Panc1 (cell line): ENCODE data around the gene ANKRD29. TPM values are rescaled to one million over a fixed set of nuclear protein-coding genes. Genes with fewer than 3 reads are reported as not detected.

Source experiments
- ATAC-seq: fragments of 200-7000 bp; cut with Tn5 transposase; 2 replicates; pipeline ENCODE4 v1.9.1; 2020; ENCODE audit warnings: mild to moderate bottlenecking, moderate library complexity
- BruUV-seq: library from RNA; stranded (reverse); fragments of 400-500 nt; replicated peaks from 2 replicates; lab custom pipeline; 2021; lab: Mats Ljungman, UMichigan
- CTCF ChIA-PET: fragments of 300-600 bp; sonication (Branson Sonifier 250); formaldehyde crosslinking; loops from one replicate; lab custom pipeline; 2022; ENCODE audit warnings: antibody characterized with exemption; lab: Charles Lee
- POLR2A ChIA-PET: fragments of 300-600 bp; sonication (Branson Sonifier 250); formaldehyde crosslinking; loops from one replicate; lab custom pipeline; 2022; ENCODE audit warnings: antibody characterized with exemption; lab: Charles Lee
- DNase-seq: peaks from one replicate; pipeline ENCODE4 v3.0.0-alpha.2; 2010; ENCODE audit warnings: low read depth, low spot score
- H3K27ac ChIP-seq: 2 replicates; pipeline ENCODE4 v1.5.1; 2011; ENCODE audit warnings: mild to moderate bottlenecking, low read length, inconsistent platforms
- H3K27me3 ChIP-seq: fragments of 200-500 bp; sonication (Bioruptor generic); 2 replicates; pipeline ENCODE4 v1.6.0; 2014; ENCODE audit warnings: low read length, inconsistent platforms; ENCODE audit not compliant: control insufficient read depth, insufficient read depth
- H3K36me3 ChIP-seq: fragments of 200-500 bp; sonication (Bioruptor generic); 2 replicates; pipeline ENCODE4 v1.5.1; 2014; ENCODE audit warnings: inconsistent platforms, mild to moderate bottlenecking, low read length, moderate library complexity; ENCODE audit not compliant: control insufficient read depth, insufficient read depth
- H3K4me1 ChIP-seq: 2 replicates; pipeline ENCODE4 v1.5.1; 2011; ENCODE audit warnings: inconsistent platforms, mild to moderate bottlenecking, low read length, moderate library complexity; ENCODE audit not compliant: control insufficient read depth, insufficient read depth
- H3K4me3 ChIP-seq, 2 experiments: 2 replicates each; pipeline ENCODE4 v1.5.1; 2011 to 2012; ENCODE audit warnings: low read depth in 2 of 2, low read length in 2 of 2, mild to moderate bottlenecking in 2 of 2, inconsistent platforms in 1 of 2, moderate library complexity in 1 of 2
- H3K9me3 ChIP-seq: fragments of 200-500 bp; sonication (Bioruptor generic); 2 replicates; pipeline ENCODE4 v1.5.1; 2014; ENCODE audit warnings: low read depth, mild to moderate bottlenecking, inconsistent platforms, low read length, moderate library complexity; ENCODE audit not compliant: control insufficient read depth, insufficient read depth
- POLR2AphosphoS5 ChIP-seq: IDR thresholded peaks from 2 replicates; pipeline ENCODE4 v1.6.1; 2012; ENCODE audit warnings: mild to moderate bottlenecking, low read depth, low read length, moderate library complexity
- SIN3A ChIP-seq: IDR thresholded peaks from 2 replicates; pipeline ENCODE4 v1.6.1; 2012; ENCODE audit warnings: low read depth, mild to moderate bottlenecking, low read length, moderate library complexity, borderline replicate concordance; ENCODE audit not compliant: insufficient read depth
- TCF7L2 ChIP-seq: IDR thresholded peaks from 2 replicates; pipeline ENCODE4 v1.6.1; 2011; ENCODE audit warnings: mild to moderate bottlenecking, low read depth, low read length, inconsistent platforms
- in situ Hi-C: cut with HindIII; loops from 2 replicates; pipeline ENCODE4 v1.10.0; 2016; ENCODE audit warnings: low sequenced_read_pairs, low pct_unique_long_range_greater_than_20kb
- intact Hi-C: fragments of 100-400 bp; cut with micrococcal nuclease; formaldehyde crosslinking; loops from one replicate; pipeline ENCODE4 v1.10.0; 2022; ENCODE audit not compliant: unreplicated experiment
- total RNA-seq: library from RNA; stranded (reverse); gene quantifications from one replicate; pipeline ENCODE4 v1.2.1, GENCODE V29; 2021; ENCODE audit not compliant: unreplicated experiment
- TF ChIP-seq, protein P1 (sequence below): fragments of 450-650 bp; IDR thresholded peaks from 2 replicates; pipeline ENCODE4 v1.5.1; 2017; ENCODE audit warnings: mild to moderate bottlenecking
- TF ChIP-seq, protein P2 (sequence below), 2 experiments: IDR thresholded peaks; 2 replicates each; pipeline ENCODE4 v1.6.1; 2011 to 2012; ENCODE audit warnings: low read depth in 2 of 2, control low read depth in 1 of 2, low read length in 1 of 2, mild to moderate bottlenecking in 1 of 2, moderate library complexity in 1 of 2; ENCODE audit not compliant: insufficient read depth in 1 of 2

ANKRD29 gene
- total RNA-seq, 1 experiment from 2014 or later = 0.67 TPM

DNA sequence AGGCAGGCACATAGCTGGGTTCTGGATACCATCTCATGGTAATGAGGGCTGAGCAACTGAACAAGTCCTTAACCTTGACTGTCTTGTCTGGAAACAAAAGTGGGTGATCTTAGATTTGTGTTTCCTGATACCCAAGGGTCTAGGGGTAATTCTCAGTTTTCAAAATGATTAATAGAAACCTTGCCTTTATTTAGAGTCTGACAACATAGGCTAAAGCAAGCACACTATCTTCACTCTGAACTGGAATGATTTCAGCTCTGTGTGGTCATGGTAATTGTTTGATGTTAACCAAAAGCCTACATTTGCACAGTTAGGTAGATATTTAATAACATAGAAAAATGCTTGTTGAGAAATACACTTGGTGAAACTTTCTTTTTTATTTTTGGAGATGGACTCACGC, 19.8 kb upstream of the ANKRD29 start:
- Histone ChIP-seq H3K9me3 (no peaks in the 10 kb centered on the region), H3K4me1 (peaks cover 2% of the 10 kb centered on the region; the same call in 1 of the 2 replicates), H3K36me3 (no peaks in the 10 kb centered on the region), H3K4me3 (no peak overlapping the region), H3K27ac (no peak overlapping the region), H3K27me3 (peaks cover 9% of the 10 kb centered on the region; the same call in 1 of the 2 replicates)
- ATAC-seq = no peak
- POLR2A ChIA-PET = no interaction called here
- in situ Hi-C loops = no loop called here
- CTCF ChIA-PET = no interaction called here
- no peak for DNase-seq
- intact Hi-C loops = no loop called here
- TF ChIP-seq SIN3A (no peak), POLR2AphosphoS5 (no peak)
- TF ChIP-seq, protein P1, sequence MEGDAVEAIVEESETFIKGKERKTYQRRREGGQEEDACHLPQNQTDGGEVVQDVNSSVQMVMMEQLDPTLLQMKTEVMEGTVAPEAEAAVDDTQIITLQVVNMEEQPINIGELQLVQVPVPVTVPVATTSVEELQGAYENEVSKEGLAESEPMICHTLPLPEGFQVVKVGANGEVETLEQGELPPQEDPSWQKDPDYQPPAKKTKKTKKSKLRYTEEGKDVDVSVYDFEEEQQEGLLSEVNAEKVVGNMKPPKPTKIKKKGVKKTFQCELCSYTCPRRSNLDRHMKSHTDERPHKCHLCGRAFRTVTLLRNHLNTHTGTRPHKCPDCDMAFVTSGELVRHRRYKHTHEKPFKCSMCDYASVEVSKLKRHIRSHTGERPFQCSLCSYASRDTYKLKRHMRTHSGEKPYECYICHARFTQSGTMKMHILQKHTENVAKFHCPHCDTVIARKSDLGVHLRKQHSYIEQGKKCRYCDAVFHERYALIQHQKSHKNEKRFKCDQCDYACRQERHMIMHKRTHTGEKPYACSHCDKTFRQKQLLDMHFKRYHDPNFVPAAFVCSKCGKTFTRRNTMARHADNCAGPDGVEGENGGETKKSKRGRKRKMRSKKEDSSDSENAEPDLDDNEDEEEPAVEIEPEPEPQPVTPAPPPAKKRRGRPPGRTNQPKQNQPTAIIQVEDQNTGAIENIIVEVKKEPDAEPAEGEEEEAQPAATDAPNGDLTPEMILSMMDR = no peak
- no TSS peak for BruUV-seq

DNA sequence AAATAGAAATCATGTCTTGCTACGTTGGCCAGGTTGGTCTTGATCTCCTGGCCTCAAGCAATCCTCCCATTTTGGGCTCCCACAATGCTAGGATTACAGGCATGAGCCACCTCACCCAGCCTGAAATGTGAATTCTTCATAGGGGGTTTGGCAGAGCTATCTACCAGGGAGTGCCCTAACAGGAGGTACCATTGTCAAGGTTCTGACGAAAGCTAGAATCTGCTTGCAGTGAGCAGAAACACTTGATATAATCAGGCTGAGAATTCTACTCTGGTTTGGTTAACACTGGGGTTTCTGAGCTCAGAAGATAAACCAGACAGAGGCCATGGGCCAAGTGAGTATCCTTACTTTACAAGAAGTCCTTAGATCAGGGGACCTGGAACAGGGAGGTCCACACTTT, 19.3 kb upstream of the ANKRD29 start:
- in situ Hi-C loops = no loop called here
- no peak for ATAC-seq
- no TSS peak for BruUV-seq
- peaks cover 2% of the 10 kb centered on the region; the same call in 1 of the 2 replicates for H3K4me1 ChIP-seq
- no peak overlapping the region for H3K27ac ChIP-seq
- no peaks in the 10 kb centered on the region for H3K36me3 ChIP-seq
- no peaks in the 10 kb centered on the region for H3K9me3 ChIP-seq
- POLR2A ChIA-PET = no interaction called here
- CTCF ChIA-PET = no interaction called here
- TF ChIP-seq, protein P1 = no peak
- TF ChIP-seq, protein P2, sequence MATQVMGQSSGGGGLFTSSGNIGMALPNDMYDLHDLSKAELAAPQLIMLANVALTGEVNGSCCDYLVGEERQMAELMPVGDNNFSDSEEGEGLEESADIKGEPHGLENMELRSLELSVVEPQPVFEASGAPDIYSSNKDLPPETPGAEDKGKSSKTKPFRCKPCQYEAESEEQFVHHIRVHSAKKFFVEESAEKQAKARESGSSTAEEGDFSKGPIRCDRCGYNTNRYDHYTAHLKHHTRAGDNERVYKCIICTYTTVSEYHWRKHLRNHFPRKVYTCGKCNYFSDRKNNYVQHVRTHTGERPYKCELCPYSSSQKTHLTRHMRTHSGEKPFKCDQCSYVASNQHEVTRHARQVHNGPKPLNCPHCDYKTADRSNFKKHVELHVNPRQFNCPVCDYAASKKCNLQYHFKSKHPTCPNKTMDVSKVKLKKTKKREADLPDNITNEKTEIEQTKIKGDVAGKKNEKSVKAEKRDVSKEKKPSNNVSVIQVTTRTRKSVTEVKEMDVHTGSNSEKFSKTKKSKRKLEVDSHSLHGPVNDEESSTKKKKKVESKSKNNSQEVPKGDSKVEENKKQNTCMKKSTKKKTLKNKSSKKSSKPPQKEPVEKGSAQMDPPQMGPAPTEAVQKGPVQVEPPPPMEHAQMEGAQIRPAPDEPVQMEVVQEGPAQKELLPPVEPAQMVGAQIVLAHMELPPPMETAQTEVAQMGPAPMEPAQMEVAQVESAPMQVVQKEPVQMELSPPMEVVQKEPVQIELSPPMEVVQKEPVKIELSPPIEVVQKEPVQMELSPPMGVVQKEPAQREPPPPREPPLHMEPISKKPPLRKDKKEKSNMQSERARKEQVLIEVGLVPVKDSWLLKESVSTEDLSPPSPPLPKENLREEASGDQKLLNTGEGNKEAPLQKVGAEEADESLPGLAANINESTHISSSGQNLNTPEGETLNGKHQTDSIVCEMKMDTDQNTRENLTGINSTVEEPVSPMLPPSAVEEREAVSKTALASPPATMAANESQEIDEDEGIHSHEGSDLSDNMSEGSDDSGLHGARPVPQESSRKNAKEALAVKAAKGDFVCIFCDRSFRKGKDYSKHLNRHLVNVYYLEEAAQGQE (IDR thresholded peaks at IDR 0.05; ENCODE audit: insufficient read depth in 1 of 2, low read depth in 2 of 2, low read length in 1 of 2) = no peak
- TF ChIP-seq SIN3A (no peak), TCF7L2 (no peak), POLR2AphosphoS5 (no peak)
- H3K4me3 ChIP-seq = no peak overlapping the region
- intact Hi-C loops = no loop called here
- DNase-seq = no peak
- peaks cover 9% of the 10 kb centered on the region; the same call in 1 of the 2 replicates for H3K27me3 ChIP-seq
